ENCODE data around the gene HTRA1.

HTRA1 gene

DNA sequence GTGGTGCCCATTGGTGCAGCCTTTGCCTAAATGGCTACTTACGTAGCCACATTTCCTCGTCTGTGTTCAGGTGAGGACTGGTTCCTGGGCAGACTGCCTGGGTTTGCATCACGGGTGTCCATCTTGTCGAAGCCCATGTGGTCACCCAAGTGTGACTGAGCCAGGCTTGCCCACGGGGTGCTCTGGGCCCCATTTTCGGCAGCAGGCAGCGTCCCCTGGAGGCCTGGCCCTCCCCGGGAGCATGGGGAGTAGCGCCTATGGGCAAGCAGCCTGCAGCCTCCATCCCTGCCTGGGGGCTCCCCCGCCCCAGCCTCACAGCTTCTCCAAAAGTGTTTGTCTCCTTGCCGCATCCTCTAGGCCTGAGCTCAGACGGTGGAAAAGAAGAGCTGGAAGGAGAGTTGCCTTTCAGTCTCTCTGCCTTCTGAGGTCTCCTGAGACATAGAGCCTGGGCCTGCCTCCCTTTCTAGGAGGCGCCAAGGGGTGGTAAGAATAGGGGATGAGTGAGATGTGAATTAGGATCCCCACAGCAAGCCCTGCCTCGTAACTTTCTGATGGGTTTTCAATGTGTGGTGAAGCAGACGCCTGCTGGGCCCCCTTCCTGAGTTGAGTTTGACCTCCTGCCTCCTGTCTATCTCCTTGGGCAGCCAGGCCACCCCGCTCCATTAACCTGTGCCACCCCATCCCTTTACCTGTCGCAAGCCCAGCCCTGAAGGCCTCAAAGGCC is 42.7 kb downstream of the HTRA1 start:
- Histone ChIP-seq H3K4me2 (ENCODE audit: low read length, poor library complexity, severe bottlenecking) (no peak overlapping the region), H2BK5ac (ENCODE audit: low read depth, low read length, poor library complexity, severe bottlenecking) (peak overlapping the region; percentile 35), H3K36me3 (ENCODE audit: control insufficient read depth in 1 of 2, insufficient read depth in 2 of 2, low read depth in 1 of 2, low read length in 2 of 2) (peaks cover 22 to 82% of the 10 kb centered on the region in 2 experiments), H3K14ac (ENCODE audit: low read length in 2 of 2) (peak overlapping the region in 1 of 2 experiments; percentile 28), H3K4ac (ENCODE audit: low read depth in 1 of 2, low read length in 2 of 2) (no peak overlapping the region), H3K18ac (ENCODE audit: low read depth in 1 of 2, low read length in 2 of 2) (peak overlapping the region in 1 of 2 experiments; percentile 14), H2BK120ac (ENCODE audit: low read depth, low read length) (no peak overlapping the region), H3K23ac (ENCODE audit: low read length in 2 of 2) (no peak overlapping the region), H2BK12ac (ENCODE audit: low read length in 2 of 2) (no peak overlapping the region), H2AK5ac (ENCODE audit: low read length, severe bottlenecking) (peak overlapping the region; percentile 47), H3K9me3 (ENCODE audit: control insufficient read depth, low read length) (no peaks in the 10 kb centered on the region), H3K9ac (ENCODE audit: low read length) (peak overlapping the region; percentile 41), H3K27me3 (ENCODE audit: control insufficient read depth in 1 of 2, insufficient read depth in 1 of 2, low read length in 2 of 2) (no peaks in the 10 kb centered on the region), H2BK15ac (ENCODE audit: low read depth, poor library complexity, severe bottlenecking) (no peak overlapping the region), H3K79me1 (replicated peaks; ENCODE audit: low read length, poor library complexity, severe bottlenecking) (peaks cover 4% of the 10 kb centered on the region), H2AFZ (ENCODE audit: low read depth, low read length) (no peak overlapping the region), H4K8ac (ENCODE audit: low read length) (no peak overlapping the region), H3K4me1 (ENCODE audit: control insufficient read depth, insufficient read depth, low read depth, low read length) (peaks cover 27% of the 10 kb centered on the region), H3K4me3 (ENCODE audit: insufficient read depth in 1 of 2, low read depth in 1 of 2, low read length in 2 of 2) (no peak overlapping the region), H3K27ac (ENCODE audit: low read length, poor library complexity, severe bottlenecking) (peak overlapping the region; percentile 6), H4K91ac (ENCODE audit: low read length) (peak overlapping the region; percentile 52)
- DNase-seq, result no peak
- WGBS, result 92% methylated on average over 17 of the region's 17 CpGs

GRCh38 chr10:122504610-122504950 is 43.2 kb downstream of the HTRA1 start:
- no peak overlapping the region for H2BK15ac ChIP-seq (ENCODE audit: low read depth, poor library complexity, severe bottlenecking)
- peaks cover 4% of the 10 kb centered on the region for H3K79me1 ChIP-seq (replicated peaks; ENCODE audit: low read length, poor library complexity, severe bottlenecking)
- no peak overlapping the region for H4K8ac ChIP-seq (ENCODE audit: low read length)
- peak; percentile 49 for DNase-seq
- no peak overlapping the region for H3K4ac ChIP-seq (ENCODE audit: low read depth in 1 of 2, low read length in 2 of 2)
- no peak overlapping the region for H2BK12ac ChIP-seq (ENCODE audit: low read length in 2 of 2)
- H3K14ac ChIP-seq (ENCODE audit: low read length in 2 of 2), result peak overlapping the region in 1 of 2 experiments; percentile 28
- H3K4me1 ChIP-seq (ENCODE audit: control insufficient read depth, insufficient read depth, low read depth, low read length), result peaks cover 29% of the 10 kb centered on the region
- no peak overlapping the region for H3K4me2 ChIP-seq (ENCODE audit: low read length, poor library complexity, severe bottlenecking)
- H2BK120ac ChIP-seq (ENCODE audit: low read depth, low read length), result no peak overlapping the region
- no peaks in the 10 kb centered on the region for H3K27me3 ChIP-seq (ENCODE audit: control insufficient read depth in 1 of 2, insufficient read depth in 1 of 2, low read length in 2 of 2)
- H3K9me3 ChIP-seq (ENCODE audit: control insufficient read depth, low read length), result no peaks in the 10 kb centered on the region
- H2AFZ ChIP-seq (ENCODE audit: low read depth, low read length), result no peak overlapping the region
- peak overlapping the region in 1 of 2 experiments; percentile 14 for H3K18ac ChIP-seq (ENCODE audit: low read depth in 1 of 2, low read length in 2 of 2)
- no peak overlapping the region for H3K4me3 ChIP-seq (ENCODE audit: insufficient read depth in 1 of 2, low read depth in 1 of 2, low read length in 2 of 2)
- H2BK5ac ChIP-seq (ENCODE audit: low read depth, low read length, poor library complexity, severe bottlenecking), result no peak overlapping the region
- peak overlapping the region; percentile 52 for H4K91ac ChIP-seq (ENCODE audit: low read length)
- H3K9ac ChIP-seq (ENCODE audit: low read length), result peak overlapping the region; percentile 41
- peaks cover 28 to 87% of the 10 kb centered on the region in 2 experiments for H3K36me3 ChIP-seq (ENCODE audit: control insufficient read depth in 1 of 2, insufficient read depth in 2 of 2, low read depth in 1 of 2, low read length in 2 of 2)
- peak overlapping the region; percentile 12 for H3K27ac ChIP-seq (ENCODE audit: low read length, poor library complexity, severe bottlenecking)
- 65% methylated on average over 6 of the region's 6 CpGs for WGBS
- no peak overlapping the region for H3K23ac ChIP-seq (ENCODE audit: low read length in 2 of 2)
- H2AK5ac ChIP-seq (ENCODE audit: low read length, severe bottlenecking), result no peak overlapping the region

- Histone ChIP-seq H2BK120ac (ENCODE audit: low read depth, low read length) (no peak overlapping the region), H3K27ac (ENCODE audit: low read length, poor library complexity, severe bottlenecking) (peak overlapping the region; percentile 12), H3K9ac (ENCODE audit: low read length) (peak overlapping the region; percentile 13), H3K4me1 (ENCODE audit: control insufficient read depth, insufficient read depth, low read depth, low read length) (peaks cover 29% of the 10 kb centered on the region), H2AK5ac (ENCODE audit: low read length, severe bottlenecking) (no peak overlapping the region), H4K91ac (ENCODE audit: low read length) (peak overlapping the region; percentile 52), H3K14ac (ENCODE audit: low read length in 2 of 2) (no peak overlapping the region), H3K36me3 (ENCODE audit: control insufficient read depth in 1 of 2, insufficient read depth in 2 of 2, low read depth in 1 of 2, low read length in 2 of 2) (peaks cover 31 to 91% of the 10 kb centered on the region in 2 experiments), H3K4me2 (ENCODE audit: low read length, poor library complexity, severe bottlenecking) (no peak overlapping the region), H2BK15ac (ENCODE audit: low read depth, poor library complexity, severe bottlenecking) (no peak overlapping the region), H4K8ac (ENCODE audit: low read length) (no peak overlapping the region), H2BK5ac (ENCODE audit: low read depth, low read length, poor library complexity, severe bottlenecking) (no peak overlapping the region), H2BK12ac (ENCODE audit: low read length in 2 of 2) (no peak overlapping the region), H2AFZ (ENCODE audit: low read depth, low read length) (no peak overlapping the region), H3K9me3 (ENCODE audit: control insufficient read depth, low read length) (no peaks in the 10 kb centered on the region), H3K4me3 (ENCODE audit: insufficient read depth in 1 of 2, low read depth in 1 of 2, low read length in 2 of 2) (no peak overlapping the region), H3K79me1 (replicated peaks; ENCODE audit: low read length, poor library complexity, severe bottlenecking) (peaks cover 4% of the 10 kb centered on the region), H3K27me3 (ENCODE audit: control insufficient read depth in 1 of 2, insufficient read depth in 1 of 2, low read length in 2 of 2) (no peaks in the 10 kb centered on the region), H3K18ac (ENCODE audit: low read depth in 1 of 2, low read length in 2 of 2) (no peak overlapping the region), H3K23ac (ENCODE audit: low read length in 2 of 2) (no peak overlapping the region), H3K4ac (ENCODE audit: low read depth in 1 of 2, low read length in 2 of 2) (no peak overlapping the region)
- 92% methylated on average over 3 of the region's 5 CpGs for WGBS
- no peak for DNase-seq
These were observed 43.7 kb downstream of the HTRA1 start for GRCh38 chr10:122505011-122505410.

- no peak overlapping the region for H3K4me2 ChIP-seq (ENCODE audit: low read length, poor library complexity, severe bottlenecking)
- H2BK5ac ChIP-seq (ENCODE audit: low read depth, low read length, poor library complexity, severe bottlenecking), result no peak overlapping the region
- H2AK5ac ChIP-seq (ENCODE audit: low read length, severe bottlenecking), result peak overlapping the region; percentile 30
- H2BK12ac ChIP-seq (ENCODE audit: low read length in 2 of 2), result no peak overlapping the region
- H3K9ac ChIP-seq (ENCODE audit: low read length), result no peak overlapping the region
- H3K23ac ChIP-seq (ENCODE audit: low read length in 2 of 2), result no peak overlapping the region
- no peak for DNase-seq
- H3K27me3 ChIP-seq (ENCODE audit: control insufficient read depth in 1 of 2, insufficient read depth in 1 of 2, low read length in 2 of 2), result no peaks in the 10 kb centered on the region
- H3K9me3 ChIP-seq (ENCODE audit: control insufficient read depth, low read length), result no peaks in the 10 kb centered on the region
- peaks cover 3% of the 10 kb centered on the region for H3K79me1 ChIP-seq (replicated peaks; ENCODE audit: low read length, poor library complexity, severe bottlenecking)
- H4K8ac ChIP-seq (ENCODE audit: low read length), result no peak overlapping the region
- peaks cover 32% of the 10 kb centered on the region for H3K4me1 ChIP-seq (ENCODE audit: control insufficient read depth, insufficient read depth, low read depth, low read length)
- no peak overlapping the region for H2BK15ac ChIP-seq (ENCODE audit: low read depth, poor library complexity, severe bottlenecking)
- no peak overlapping the region for H3K27ac ChIP-seq (ENCODE audit: low read length, poor library complexity, severe bottlenecking)
- H2BK120ac ChIP-seq (ENCODE audit: low read depth, low read length), result no peak overlapping the region
- no peak overlapping the region for H3K4me3 ChIP-seq (ENCODE audit: insufficient read depth in 1 of 2, low read depth in 1 of 2, low read length in 2 of 2)
- 95% methylated on average over 15 of the region's 15 CpGs for WGBS
- no peak overlapping the region for H4K91ac ChIP-seq (ENCODE audit: low read length)
- no peak overlapping the region for H3K18ac ChIP-seq (ENCODE audit: low read depth in 1 of 2, low read length in 2 of 2)
- no peak overlapping the region for H3K14ac ChIP-seq (ENCODE audit: low read length in 2 of 2)
- no peak overlapping the region for H3K4ac ChIP-seq (ENCODE audit: low read depth in 1 of 2, low read length in 2 of 2)
- peaks cover 34 to 91% of the 10 kb centered on the region in 2 experiments for H3K36me3 ChIP-seq (ENCODE audit: control insufficient read depth in 1 of 2, insufficient read depth in 2 of 2, low read depth in 1 of 2, low read length in 2 of 2)
- H2AFZ ChIP-seq (ENCODE audit: low read depth, low read length), result no peak overlapping the region
These were observed 44.7 kb downstream of the HTRA1 start for GRCh38 chr10:122505885-122506645.
